HG02759 (cell line): ENCODE measurements around the gene FADS1.

Experiments used
- ATAC-seq: cut with Tn5 transposase; IDR thresholded peaks from one replicate; pipeline ENCODE4 v1.9.1; 2021; ENCODE audit warnings: mild to moderate bottlenecking, moderate library complexity; ENCODE audit not compliant: unreplicated experiment

FADS1 gene

DNA sequence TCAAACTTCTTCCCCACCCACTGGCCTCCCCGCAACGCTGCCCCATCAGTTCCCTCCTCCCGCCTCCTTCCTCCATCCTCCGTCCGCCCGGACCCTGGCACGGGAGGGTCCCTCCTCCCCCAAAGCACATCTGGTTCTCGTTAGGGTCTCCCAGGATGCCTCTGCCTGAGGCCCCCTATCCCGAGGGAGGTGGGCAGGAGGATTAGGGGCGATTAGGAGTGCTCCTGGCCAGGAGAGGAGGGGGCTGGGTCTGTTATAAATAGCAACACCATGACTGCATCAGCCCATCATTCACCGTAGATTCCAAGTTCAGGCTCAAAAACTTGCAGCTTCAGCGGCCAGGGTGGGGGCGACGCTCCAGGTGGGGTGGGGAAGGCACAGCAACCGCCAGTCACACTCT is 54.0 kb downstream of the FADS1 start:
- no peak for ATAC-seq

DNA sequence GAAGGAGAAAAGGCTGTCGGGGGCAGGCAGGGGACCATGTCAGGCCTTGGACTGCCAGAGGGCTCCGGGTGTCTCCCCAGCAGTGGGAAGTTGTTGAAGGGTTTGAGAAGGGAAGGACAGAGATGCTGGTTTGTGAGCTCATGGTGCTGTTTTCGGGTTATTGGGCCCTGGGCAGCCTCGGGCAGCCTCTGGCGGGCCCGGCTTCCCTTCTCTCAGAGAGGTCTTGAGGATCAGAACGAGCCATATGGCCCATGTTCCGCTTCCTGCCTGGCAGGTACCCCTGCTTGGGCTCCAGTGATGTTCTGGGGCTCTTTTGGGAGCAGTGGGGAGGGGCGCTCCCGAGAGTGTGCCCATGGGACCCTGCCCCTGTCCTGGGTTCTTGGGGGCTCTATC is 54.6 kb downstream of the FADS1 start:
- ATAC-seq, result no peak

DNA sequence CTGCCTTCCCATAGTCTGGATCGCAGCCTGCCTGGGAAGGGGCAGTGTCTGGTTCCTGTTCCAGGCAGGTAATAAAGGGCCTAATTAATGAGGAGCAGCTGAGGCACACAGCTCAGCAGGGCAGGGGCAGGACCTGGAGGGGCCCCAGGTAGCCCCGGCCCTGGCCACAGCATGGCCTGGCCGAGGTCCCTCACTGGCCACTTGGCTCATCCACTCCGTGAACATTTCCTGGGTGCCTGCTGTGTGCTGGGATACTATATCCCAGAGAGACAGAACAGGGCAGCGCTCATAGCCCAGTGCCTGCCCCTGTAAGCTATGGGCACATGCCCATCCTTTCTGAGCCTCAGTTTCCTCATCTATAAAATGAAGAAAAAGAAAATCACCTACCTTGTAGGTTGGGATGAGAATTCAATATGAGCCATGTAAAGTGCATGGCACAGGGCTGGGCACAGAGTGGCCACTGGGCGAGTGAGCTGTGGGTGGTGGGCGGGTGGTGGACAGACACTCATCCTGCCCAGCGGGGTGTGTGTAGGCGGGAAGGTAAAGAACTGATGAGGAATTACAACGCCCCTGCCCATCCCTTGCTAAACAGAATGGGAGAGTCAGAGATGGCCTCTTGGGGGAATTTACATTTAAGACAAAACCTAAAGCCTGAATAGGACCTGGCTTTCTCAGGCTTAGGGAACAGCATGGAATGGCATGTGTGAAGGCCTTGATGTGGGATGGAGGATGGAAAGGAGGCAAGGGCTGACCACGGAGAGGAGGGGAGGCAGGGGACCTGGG is 55.2 kb downstream of the FADS1 start:
- no peak for ATAC-seq

DNA sequence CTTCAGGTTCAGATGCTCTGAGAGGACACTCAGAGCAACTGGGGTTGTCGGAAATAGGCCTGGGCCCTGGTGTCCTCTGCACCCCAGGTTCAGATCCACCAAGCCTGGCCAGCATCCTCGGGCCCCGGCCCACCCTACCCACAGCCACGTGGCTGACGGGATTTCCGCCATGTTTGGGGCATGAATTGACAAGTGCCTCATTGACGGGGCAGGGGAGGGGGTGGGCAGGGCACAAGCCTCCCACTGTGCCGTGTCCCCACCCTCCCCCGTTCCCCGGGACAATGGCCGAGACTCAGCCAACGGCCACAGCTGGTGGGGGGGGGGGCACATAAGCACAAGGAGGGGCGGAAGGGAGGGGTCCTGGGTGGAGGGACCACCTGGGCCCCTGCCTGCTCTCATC is 55.9 kb downstream of the FADS1 start:
- ATAC-seq, result no peak

DNA sequence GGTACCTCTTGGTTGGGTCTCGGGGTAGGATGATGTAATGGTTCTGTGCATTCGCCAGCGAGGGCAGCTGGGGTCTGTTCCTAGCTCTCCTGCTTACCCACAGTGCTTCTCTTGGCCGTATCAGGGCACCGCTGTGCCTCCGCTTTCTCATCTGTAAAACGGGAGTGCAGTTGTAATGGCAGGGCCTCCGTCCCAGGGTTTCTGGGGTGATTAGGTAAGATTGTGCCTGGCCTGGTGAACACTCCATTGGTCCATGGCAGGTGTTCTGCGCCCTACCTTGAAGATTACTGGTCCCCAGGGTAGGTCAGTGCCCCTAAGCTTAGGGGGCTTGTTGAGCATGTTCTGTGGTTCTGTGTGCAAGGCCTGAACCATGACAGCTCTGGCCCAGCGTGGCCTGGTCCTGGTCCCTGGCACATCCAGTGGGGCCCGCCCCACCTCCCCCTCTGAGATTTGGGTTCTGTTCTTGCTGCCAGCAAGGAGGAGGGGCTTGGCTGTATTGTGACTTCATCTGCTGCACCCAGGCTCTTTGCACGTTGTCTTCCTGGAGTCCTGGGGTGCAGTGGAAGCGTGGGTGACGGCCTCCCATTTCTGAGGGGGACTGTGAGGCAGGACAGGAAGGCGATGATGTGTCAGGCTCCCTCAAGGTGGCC is 59.5 kb downstream of the FADS1 start:
- ATAC-seq, result no peak

DNA sequence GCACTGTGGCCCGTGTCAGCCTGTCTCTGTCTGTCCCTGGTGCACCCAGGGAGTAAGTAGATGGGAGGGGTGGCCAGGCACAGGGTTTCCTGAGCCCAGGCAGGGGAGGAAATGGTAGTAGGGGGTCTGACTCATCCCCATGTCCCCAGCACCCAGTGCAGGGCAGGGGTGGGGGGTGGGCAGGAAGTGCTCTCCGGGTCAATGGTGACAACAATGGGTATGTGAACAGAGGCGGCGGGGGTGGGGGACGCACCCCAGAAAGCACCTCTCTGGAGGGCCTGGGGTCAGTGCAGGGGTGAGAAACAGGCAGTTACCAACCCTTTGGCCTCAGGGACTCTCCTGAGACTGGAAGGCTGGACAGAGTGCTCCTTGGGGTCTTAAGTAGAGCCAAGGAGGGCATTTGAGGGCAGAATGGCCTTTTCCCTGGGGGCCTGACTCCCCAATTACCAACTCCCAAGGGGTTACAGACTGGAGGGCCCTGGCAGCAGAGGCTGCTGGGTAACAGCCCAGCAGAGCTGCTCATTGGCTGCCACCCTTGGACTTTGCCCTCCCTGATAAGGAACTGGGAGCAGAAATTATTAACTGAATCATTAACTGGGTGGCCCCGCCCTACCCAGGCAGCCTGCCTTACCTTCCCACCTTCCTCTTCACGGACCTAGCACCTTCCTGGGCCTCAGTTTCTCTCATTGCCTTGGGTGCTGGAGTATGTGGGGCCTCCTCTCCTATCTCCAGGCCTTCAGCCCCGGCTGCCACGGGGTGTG is 60.2 kb downstream of the FADS1 start:
- ATAC-seq, result peak; percentile 43

DNA sequence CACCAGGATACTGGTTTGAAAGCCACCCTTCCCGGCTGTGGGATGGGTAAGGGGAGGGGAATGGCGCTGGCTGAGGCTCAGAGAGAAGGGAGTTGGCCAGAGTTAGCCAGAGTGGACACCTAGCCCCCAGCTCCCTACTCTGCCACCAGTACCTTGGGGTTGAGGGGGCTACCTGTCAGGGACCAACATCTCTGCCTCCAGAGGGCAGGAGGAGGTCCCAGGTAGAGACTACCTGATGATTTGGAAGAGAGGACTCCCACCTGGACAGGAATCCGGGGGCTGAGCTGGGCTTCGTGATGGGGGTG is 60.7 kb downstream of the FADS1 start:
- ATAC-seq, result no peak

DNA sequence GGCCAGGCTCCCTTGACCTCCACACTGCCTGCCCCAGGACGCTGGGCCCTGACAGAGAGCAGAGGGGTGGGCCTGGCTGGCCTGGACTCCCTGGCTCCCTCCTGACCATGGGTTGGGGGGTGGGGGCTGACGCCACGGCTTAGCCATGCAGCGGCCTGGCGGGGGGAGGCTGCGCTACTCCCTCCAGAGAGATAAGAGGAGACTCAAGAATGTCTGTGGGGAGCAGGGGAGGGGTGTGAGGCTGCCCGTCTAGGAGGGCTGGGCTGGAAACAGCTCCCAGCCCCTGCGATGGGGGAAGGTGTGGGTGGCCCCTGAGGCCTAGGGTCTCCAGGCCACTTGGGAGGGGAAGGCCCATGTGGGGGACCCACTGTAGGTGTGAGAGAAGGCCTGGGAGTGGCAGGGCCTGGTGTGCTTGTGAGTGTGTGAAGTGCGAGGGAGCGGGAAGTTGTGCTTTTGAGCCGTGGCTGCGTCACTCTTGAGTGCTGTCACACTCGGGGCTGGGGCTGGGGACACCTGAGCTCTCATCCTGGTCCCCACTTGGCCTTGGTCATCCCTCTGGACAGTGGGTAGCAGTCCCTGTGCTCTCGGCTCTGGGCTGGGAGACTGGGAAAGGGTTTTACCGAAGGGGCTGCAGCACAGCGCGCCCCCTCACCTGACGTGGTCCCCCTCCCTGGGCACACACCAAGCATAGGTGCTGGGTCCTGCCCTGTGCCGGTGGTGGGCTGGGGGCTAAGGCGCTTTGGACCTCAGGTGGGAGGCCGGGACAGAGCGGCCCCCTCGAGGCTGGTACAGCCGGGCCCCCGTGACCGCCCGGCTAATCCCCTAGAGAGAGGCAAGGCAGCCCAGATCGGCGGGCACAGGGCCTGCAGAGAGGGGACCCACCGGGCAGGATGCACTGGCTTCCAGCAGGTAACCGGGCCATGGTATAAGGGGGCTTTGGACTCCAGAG is 62.0 kb downstream of the FADS1 start:
- ATAC-seq, result no peak

DNA sequence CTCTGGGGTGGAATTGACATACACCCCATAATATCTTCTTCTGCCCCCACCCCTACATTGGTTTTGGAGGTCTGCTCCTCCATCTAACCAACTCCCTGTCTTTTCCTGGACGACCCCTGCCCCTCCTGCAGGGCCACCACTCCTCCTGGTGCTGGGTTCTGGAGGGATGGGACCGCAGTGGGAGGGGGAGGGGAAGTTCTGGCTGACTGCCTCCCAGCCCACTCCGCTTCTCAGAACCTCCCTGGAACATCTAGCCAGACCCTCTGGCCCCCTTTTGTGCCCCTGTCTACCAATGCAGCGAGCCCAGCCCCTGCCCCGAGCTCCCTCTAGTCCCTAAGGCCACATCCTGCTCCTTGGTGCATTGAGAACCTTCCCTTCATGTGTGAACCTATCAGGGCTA is 63.1 kb downstream of the FADS1 start:
- ATAC-seq, result no peak

DNA sequence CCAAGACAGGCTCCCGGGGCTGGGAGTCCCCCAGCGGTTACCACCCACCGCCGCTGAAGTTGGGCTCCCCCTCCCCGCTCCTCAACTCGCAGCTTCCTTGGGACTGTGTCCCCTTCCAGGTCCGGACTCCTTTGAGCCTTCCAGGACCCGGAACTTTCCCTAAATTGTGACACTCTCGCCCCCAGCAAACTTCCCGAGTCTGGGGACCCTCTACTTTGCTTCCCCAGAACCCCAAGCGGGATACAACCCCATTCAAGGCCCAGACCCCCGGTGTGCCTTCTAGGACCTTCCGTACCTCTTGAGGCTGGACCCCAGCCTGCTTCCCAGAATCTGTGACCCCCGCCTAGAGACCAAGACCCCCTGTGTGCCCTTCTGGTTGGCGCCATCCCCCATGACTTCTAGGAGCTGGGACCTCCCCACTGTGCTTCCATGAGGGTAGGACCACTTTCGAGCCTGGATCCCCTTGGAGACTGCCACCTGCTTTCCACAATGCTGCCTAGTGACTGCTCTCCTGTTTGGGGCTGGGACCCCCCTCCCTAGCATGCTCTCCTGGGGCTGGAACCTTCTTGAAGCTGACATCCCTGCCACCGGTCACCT is 63.8 kb downstream of the FADS1 start:
- no peak for ATAC-seq

DNA sequence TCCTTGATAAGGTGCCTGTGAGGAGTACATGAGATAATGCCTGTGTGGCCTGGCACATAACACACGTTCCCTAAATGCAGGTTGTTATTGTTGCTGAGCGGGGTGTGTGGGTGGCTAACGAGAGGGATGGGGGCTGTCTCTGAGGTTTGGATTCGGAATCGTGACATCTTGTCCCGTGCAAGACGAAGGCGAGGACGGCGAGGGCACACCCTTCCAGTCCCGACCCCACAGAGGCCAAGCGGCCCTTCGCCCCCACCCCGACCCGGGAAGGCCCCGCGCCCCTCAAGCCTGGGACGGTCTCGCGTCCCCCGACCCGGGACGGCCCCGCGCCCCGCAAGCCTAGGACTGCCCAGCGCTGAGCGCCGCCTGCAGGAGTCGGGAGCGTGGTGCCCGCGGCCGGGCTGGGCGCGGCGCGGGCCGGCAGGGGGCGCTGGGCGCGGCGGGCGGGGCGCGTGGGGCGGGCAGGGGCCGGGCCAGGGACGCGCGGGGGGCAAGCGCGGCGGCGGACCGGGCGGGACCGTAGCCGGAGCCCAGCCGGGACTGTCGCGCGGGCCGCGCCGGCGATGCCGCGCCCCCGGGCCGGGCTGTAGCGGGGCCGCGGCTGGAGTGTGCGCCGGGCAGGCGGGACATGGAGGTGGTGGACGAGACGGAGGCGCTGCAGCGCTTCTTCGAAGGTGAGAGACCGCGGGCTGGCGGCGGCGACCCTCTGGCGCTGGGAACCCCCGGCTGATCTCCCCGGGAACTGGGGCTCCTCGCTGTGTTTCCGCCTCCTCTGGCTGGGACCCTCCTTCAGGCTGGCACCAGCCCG is 64.5 kb downstream of the FADS1 start, which contains the start of gene MYRF:
MYRF (plus strand) TSS at position 520 of the 808 bp plus-strand sequence; CDS start at position 629, 109 bp downstream.
- peak; percentile 59 for ATAC-seq

DNA sequence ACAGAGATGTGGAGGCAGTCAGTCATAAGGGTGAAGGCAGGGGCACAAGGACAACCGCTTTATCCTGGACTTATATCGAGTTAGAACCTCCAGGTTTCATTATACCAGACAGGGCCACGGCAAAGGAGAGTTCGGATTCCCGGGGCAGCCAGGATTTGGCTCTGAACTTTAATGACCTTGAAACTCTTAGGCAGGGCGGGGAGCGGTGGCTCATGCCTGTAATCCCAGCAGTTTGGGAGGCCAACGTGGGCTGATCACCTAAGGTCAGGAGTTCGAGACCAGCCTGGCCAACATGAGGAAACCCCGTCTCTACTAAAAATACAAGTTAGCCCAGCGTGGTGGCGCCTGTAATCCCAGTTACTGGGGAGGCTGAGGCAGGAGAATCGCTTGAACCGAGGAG is 65.4 kb downstream of the FADS1 start:
- ATAC-seq, result no peak

DNA sequence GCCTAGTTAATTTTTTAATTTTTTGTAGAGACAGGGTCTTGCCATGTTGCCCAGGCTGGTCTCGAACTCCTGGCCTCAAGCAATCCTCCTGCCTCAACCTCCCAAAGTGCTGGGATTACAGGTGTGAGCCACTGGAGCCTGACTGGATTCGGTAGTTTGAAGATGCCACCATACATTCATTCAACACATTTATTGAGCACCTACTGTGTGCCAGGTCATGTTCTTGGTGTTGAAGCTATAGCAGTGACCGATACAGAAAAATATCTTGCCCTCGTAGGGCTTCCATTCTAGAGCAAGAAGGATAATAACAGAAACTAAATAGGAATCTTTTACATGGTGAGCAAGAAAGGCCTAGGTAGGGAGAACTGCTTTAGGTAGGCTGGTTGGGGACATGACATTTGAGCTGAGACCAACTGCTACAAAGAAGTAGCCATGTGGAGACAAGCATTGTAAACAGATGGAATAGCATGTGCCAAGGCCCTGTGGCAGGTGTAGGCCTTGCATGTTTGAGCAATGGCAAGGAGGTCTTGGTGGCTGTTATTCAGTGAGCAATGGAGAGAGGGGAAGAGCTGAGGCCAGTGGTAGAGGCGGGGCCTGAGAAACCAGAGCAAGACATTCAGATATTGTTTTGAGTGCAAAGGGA is 66.1 kb downstream of the FADS1 start:
- no peak for ATAC-seq
